WERI-Rb-1 (cell line): ENCODE data around the gene PSMD1.

Source experiments
- DNase-seq: peaks from one replicate; pipeline ENCODE4 v3.0.0-alpha.2; 2020
- H3K27ac ChIP-seq: fragments of 250-450 bp; sonication (Bioruptor Pico); 2 replicates; pipeline ENCODE4 v1.5.1; 2020; ENCODE audit warnings: mild to moderate bottlenecking, moderate library complexity
- H3K27me3 ChIP-seq: fragments of 250-450 bp; sonication (Bioruptor Pico); 2 replicates; pipeline ENCODE4 v1.5.1; 2021; ENCODE audit warnings: mild to moderate bottlenecking, low read depth, moderate library complexity; ENCODE audit not compliant: insufficient read depth, severe bottlenecking
- H3K36me3 ChIP-seq: fragments of 250-450 bp; sonication (Bioruptor Pico); 2 replicates; pipeline ENCODE4 v1.5.1; 2020; ENCODE audit warnings: mild to moderate bottlenecking, moderate library complexity
- H3K4me3 ChIP-seq: 2 replicates; pipeline ENCODE4 v1.5.1; 2011; ENCODE audit warnings: low read depth, mild to moderate bottlenecking, control low read depth, low read length
- H3K9me3 ChIP-seq: fragments of 250-450 bp; sonication (Bioruptor Pico); 2 replicates; pipeline ENCODE4 v1.5.1; 2021; ENCODE audit warnings: mild to moderate bottlenecking, moderate library complexity; ENCODE audit not compliant: severe bottlenecking
- TF ChIP-seq, protein P1 (sequence below): IDR thresholded peaks from 2 replicates; pipeline ENCODE4 v1.5.1; 2011; ENCODE audit warnings: low read depth, mild to moderate bottlenecking, control low read depth, inconsistent platforms, low read length

The PSMD1 gene

DNA sequence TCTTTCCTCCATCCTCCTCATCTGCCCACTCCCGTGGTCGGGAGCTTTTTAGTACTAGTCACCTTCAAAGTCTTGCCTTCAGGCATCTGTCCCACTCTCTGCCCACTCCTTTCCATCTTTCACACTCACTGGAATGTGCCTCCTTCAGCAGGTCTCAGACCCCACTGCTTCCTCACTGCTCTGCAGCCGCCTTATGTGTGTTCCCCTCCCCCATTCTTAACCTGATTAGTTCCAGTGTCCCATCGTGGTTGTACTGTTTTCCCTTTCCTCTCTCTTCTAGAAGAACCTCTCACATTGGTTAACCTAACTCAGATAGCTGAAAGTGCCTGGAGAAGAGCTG, 144.8 kb downstream of the PSMD1 start:
- DNase-seq, result no peak

DNA sequence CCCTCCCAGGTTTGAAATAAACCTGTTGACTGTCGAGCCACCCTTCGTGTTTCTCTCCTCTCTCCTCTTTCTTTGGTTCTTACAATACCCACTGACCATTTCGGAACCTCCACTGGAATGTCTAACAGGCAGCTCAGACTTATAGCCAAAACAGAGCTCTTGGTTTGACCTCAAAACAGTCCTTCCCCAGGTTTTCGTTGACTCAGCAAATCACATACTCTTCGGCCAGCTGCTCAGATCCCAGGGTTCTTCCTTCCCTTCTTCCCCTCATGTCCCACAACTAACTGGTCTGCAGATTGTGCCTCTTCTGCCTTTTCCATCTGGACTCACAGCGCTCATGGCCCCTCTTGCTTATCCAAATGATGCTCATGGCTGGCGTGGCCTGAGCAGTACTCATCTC, 146.4 kb downstream of the PSMD1 start:
- H3K4me3 ChIP-seq, result no peak overlapping the region
- TF ChIP-seq, protein P1, sequence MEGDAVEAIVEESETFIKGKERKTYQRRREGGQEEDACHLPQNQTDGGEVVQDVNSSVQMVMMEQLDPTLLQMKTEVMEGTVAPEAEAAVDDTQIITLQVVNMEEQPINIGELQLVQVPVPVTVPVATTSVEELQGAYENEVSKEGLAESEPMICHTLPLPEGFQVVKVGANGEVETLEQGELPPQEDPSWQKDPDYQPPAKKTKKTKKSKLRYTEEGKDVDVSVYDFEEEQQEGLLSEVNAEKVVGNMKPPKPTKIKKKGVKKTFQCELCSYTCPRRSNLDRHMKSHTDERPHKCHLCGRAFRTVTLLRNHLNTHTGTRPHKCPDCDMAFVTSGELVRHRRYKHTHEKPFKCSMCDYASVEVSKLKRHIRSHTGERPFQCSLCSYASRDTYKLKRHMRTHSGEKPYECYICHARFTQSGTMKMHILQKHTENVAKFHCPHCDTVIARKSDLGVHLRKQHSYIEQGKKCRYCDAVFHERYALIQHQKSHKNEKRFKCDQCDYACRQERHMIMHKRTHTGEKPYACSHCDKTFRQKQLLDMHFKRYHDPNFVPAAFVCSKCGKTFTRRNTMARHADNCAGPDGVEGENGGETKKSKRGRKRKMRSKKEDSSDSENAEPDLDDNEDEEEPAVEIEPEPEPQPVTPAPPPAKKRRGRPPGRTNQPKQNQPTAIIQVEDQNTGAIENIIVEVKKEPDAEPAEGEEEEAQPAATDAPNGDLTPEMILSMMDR, result no peak
- H3K9me3 ChIP-seq, result no peaks in the 10 kb centered on the region
- no peak for DNase-seq
- peaks cover 7% of the 10 kb centered on the region for H3K36me3 ChIP-seq
- no peaks in the 10 kb centered on the region for H3K27me3 ChIP-seq
- H3K27ac ChIP-seq, result no peak overlapping the region

More for the DNA sequence above, 144.8 kb downstream of the PSMD1 start:
- Histone ChIP-seq H3K36me3 (peaks cover 6% of the 10 kb centered on the region), H3K4me3 (no peak overlapping the region), H3K27me3 (no peaks in the 10 kb centered on the region), H3K27ac (peak overlapping the region; percentile 31; the same call in 1 of the 2 replicates), H3K9me3 (no peaks in the 10 kb centered on the region)
- TF ChIP-seq, protein P1, result no peak

DNA sequence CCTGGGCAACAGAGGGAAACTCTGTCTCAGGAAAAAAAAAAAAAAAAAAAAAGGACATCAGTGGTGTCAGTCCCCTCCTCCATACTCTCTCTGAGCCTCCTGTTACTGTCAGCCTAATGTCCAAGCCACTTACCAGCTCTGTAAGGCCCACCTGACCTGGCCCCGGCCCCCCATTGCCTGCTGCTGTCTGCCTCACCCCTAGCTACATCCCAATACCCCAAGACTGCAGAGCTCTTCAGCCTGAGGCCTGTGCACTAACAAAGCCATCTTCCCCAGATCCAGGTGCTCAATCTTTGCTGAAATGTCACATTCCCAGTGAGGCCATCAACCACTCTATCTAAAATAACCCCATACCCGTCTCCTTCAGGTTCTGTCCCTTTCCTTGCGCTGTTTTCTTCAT, 147.5 kb downstream of the PSMD1 start:
- TF ChIP-seq, protein P1, result no peak
- H3K27me3 ChIP-seq, result no peaks in the 10 kb centered on the region
- no peaks in the 10 kb centered on the region for H3K9me3 ChIP-seq
- no peak overlapping the region for H3K4me3 ChIP-seq
- H3K27ac ChIP-seq, result no peak overlapping the region
- H3K36me3 ChIP-seq, result peaks cover 12% of the 10 kb centered on the region
- no peak for DNase-seq

DNA sequence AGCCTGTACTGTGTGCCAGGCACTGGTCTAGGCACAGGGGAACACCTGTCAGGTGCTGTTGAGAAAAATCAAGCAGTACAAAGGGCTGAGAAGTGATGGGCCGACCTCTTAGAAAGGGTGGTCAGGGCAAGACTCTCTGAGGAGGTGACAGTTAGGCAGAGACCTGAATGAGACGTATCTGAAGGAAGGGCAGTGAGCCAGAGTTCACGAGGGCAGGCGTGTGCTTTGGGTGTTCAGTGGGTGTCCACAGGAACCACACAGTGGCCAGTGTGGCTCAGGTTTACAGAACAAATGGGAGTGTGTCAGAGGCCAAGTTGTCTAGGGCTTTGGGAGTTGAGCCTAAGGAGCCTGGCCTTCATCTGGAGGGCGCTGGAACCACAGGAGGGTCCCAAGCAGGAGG, 147.9 kb downstream of the PSMD1 start:
- Histone ChIP-seq H3K36me3 (peaks cover 16% of the 10 kb centered on the region), H3K4me3 (no peak overlapping the region), H3K27ac (no peak overlapping the region; the same call in 1 of the 2 replicates), H3K27me3 (no peaks in the 10 kb centered on the region), H3K9me3 (no peaks in the 10 kb centered on the region)
- DNase-seq, result no peak
- TF ChIP-seq, protein P1, result no peak

DNA sequence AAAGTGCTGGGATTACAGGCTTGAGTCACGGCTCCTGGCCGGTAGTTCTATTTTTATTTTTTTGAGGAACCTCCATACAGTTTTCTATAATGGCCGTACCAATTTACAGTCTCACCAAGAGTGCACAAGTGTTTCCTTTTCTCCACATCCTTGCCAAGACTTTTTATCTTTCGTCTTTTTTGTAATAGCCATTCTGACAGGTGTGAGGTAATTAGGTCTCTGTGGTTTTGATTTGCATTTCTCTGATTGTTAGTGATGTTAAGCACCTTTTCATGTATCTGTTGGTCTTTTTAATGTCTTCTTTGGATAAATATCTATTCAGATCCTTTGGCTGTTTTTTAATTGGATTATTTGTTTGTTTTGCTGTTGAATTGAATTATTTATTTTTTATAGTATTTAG, 151.1 kb downstream of the PSMD1 start:
- H3K36me3 ChIP-seq, result peaks cover 25% of the 10 kb centered on the region
- H3K27ac ChIP-seq, result no peak overlapping the region
- TF ChIP-seq, protein P1, result no peak
- DNase-seq, result no peak
- H3K4me3 ChIP-seq, result no peak overlapping the region
- no peaks in the 10 kb centered on the region for H3K27me3 ChIP-seq
- H3K9me3 ChIP-seq, result no peaks in the 10 kb centered on the region

DNA sequence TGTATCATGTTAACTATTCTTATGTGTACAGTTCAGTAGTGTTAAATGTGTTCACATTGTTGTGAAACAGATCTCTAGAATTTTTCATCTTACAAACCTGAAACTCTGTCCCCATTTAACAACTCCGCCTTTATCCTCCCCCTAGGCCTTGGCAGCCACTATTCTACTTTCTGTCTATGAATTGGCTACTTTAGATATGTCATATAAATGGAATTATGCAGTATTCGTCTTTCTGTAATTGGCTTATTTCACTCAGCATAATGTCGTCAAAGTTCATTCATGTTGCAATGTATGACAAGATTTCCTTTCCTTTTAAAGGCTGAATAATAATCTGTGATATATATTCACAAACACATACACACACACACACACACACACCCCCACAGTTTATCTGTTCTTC, 154.1 kb downstream of the PSMD1 start:
- no peak overlapping the region for H3K27ac ChIP-seq
- DNase-seq, result no peak
- H3K27me3 ChIP-seq, result no peaks in the 10 kb centered on the region
- TF ChIP-seq, protein P1, result no peak
- peaks cover 33% of the 10 kb centered on the region for H3K36me3 ChIP-seq
- no peaks in the 10 kb centered on the region for H3K9me3 ChIP-seq
- H3K4me3 ChIP-seq, result no peak overlapping the region
